ENCODE measurements around the gene RCSD1. TPM values are rescaled to one million over a fixed set of nuclear protein-coding genes. Genes with fewer than 3 reads are reported as not detected.

Gene RCSD1
- total RNA-seq, 1 donor from 2014 or later, result under 0.01 TPM

DNA sequence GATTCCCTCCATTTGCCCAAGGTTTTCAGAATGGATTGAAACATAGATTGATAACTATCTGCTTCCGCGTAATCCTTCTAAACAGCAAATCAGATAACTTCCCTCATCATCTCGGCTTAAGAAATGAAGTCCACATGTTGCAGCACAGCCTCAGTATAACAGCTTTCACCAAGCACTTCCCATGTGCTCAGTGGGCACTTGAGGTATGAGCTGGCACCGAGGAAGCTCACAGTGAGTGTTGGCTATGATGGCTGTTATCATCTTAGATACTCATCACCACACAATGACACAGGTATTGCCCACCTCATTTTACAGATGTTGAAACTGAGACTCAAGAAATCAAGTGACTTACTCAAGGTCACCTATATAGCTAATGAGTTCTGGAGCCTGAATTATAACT is 43.2 kb downstream of the RCSD1 start:
- Histone ChIP-seq H3K36me3 (ENCODE audit: control insufficient read depth, insufficient read depth, low read length) (no peaks in the 10 kb centered on the region), H3K4me3 (ENCODE audit: low read depth, low read length) (no peak overlapping the region), H3K27me3 (ENCODE audit: control insufficient read depth, insufficient read depth, low read length) (no peaks in the 10 kb centered on the region)
- FAIRE-seq (no peak), DNase-seq (ENCODE audit: low read depth) (no peak)
- TF ChIP-seq, protein P1, sequence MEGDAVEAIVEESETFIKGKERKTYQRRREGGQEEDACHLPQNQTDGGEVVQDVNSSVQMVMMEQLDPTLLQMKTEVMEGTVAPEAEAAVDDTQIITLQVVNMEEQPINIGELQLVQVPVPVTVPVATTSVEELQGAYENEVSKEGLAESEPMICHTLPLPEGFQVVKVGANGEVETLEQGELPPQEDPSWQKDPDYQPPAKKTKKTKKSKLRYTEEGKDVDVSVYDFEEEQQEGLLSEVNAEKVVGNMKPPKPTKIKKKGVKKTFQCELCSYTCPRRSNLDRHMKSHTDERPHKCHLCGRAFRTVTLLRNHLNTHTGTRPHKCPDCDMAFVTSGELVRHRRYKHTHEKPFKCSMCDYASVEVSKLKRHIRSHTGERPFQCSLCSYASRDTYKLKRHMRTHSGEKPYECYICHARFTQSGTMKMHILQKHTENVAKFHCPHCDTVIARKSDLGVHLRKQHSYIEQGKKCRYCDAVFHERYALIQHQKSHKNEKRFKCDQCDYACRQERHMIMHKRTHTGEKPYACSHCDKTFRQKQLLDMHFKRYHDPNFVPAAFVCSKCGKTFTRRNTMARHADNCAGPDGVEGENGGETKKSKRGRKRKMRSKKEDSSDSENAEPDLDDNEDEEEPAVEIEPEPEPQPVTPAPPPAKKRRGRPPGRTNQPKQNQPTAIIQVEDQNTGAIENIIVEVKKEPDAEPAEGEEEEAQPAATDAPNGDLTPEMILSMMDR (IDR thresholded peaks at IDR 0.05; ENCODE audit: insufficient read depth, low read length, severe bottlenecking), result no peak

- DNase-seq (ENCODE audit: low read depth) (no peak), FAIRE-seq (no peak)
- H3K4me3 ChIP-seq (ENCODE audit: low read depth, low read length), result no peak overlapping the region
- no peaks in the 10 kb centered on the region for H3K27me3 ChIP-seq (ENCODE audit: control insufficient read depth, insufficient read depth, low read length)
- TF ChIP-seq, protein P1 (IDR thresholded peaks at IDR 0.05; ENCODE audit: insufficient read depth, low read length, severe bottlenecking), result no peak
- H3K36me3 ChIP-seq (ENCODE audit: control insufficient read depth, insufficient read depth, low read length), result no peaks in the 10 kb centered on the region
Observed at GRCh38 chr1:167674156-167674555, 44.1 kb downstream of the RCSD1 start.

DNA sequence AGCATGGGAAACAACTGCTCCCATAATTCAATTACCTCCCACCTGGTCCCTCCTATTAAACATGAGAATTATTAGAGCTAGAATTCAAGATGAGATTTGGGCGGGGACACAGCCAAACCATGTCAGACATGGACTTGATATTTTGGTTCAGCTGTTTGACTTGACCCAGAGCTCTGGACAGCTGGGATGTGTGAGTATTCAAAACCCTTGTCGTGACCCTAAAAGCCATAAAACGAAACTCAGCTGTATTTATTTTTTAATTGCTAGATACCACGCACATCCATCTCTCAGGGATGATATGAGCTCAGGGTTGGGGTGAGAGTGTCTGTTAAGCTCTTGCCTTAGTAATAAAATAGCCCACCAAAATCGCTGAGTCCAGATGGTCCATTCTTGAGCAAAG is 45.4 kb downstream of the RCSD1 start:
- no peak for FAIRE-seq
- H3K4me3 ChIP-seq (ENCODE audit: low read depth, low read length), result no peak overlapping the region
- DNase-seq (ENCODE audit: low read depth), result no peak
- TF ChIP-seq, protein P1 (IDR thresholded peaks at IDR 0.05; ENCODE audit: insufficient read depth, low read length, severe bottlenecking), result no peak
- no peaks in the 10 kb centered on the region for H3K27me3 ChIP-seq (ENCODE audit: control insufficient read depth, insufficient read depth, low read length)
- H3K36me3 ChIP-seq (ENCODE audit: control insufficient read depth, insufficient read depth, low read length), result no peaks in the 10 kb centered on the region

GRCh38 chr1:167676205-167676915 is 46.3 kb downstream of the RCSD1 start:
- TF ChIP-seq, protein P1 (IDR thresholded peaks at IDR 0.05; ENCODE audit: insufficient read depth, low read length, severe bottlenecking), result no peak

DNA sequence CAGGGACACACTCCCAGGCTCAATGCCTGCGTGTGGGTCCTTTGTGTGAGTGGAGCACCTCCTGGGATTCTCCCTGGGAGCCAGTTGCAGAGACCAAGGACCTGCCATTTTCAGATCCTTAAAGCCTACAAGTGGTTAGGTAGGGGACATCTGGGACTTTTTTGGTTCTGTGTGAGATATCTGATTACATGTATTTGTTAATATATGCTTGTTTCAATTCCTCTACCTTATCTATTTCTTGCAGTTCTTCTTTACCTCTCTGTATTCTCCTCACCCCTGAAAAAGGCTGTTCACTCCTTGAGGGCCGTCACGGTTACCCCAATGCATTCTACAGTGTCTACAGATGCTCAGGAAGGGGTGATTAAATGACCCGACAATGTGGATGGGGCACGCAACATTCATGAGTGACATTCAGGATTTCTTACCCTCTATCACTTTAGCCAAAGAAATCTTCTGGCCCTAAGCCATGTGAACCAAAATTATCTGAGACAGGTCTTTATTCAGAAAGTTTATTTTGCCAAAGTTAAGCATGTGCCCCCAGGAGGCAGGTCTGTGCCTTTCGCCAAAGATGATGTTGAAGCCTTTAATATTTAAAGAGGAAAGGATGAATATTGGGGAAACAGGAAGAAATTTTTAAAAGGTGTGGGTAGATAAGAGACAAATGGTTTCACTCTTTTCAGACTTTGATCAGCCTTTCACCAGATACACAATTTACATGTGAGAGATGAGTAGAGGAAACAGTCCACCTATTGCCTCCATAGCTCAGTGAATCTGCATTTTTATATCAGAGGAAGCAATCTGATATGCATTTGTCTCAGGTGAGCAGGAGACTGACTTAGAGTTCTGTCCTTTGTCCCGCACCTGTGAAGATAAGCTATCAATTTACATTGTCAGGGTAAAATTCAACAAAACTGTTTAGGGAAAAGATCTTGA is 47.1 kb downstream of the RCSD1 start:
- no peaks in the 10 kb centered on the region for H3K27me3 ChIP-seq (ENCODE audit: control insufficient read depth, insufficient read depth, low read length)
- DNase-seq (ENCODE audit: low read depth), result no peak
- TF ChIP-seq, protein P1 (IDR thresholded peaks at IDR 0.05; ENCODE audit: insufficient read depth, low read length, severe bottlenecking), result no peak
- H3K36me3 ChIP-seq (ENCODE audit: control insufficient read depth, insufficient read depth, low read length), result no peaks in the 10 kb centered on the region
- no peak for FAIRE-seq
- H3K4me3 ChIP-seq (ENCODE audit: low read depth, low read length), result no peak overlapping the region

More at GRCh38 chr1:167676205-167676915, 46.3 kb downstream of the RCSD1 start:
- DNase-seq (ENCODE audit: low read depth), result no peak
- Histone ChIP-seq H3K36me3 (ENCODE audit: control insufficient read depth, insufficient read depth, low read length) (no peaks in the 10 kb centered on the region), H3K4me3 (ENCODE audit: low read depth, low read length) (no peak overlapping the region), H3K27me3 (ENCODE audit: control insufficient read depth, insufficient read depth, low read length) (no peaks in the 10 kb centered on the region)
- FAIRE-seq, result no peak
